Mucosa of stomach (tissue), 1 donor: ENCODE measurements around the gene NLGN1.

Experiments
- H3K27me3 ChIP-seq: one replicate; pipeline ENCODE4 v1.7.0; 2013; ENCODE audit warnings: mild to moderate bottlenecking, low read length; ENCODE audit not compliant: control insufficient read depth, insufficient read depth
- H3K36me3 ChIP-seq: one replicate; pipeline ENCODE4 v1.7.0; 2013; ENCODE audit warnings: low read length; ENCODE audit not compliant: control insufficient read depth, insufficient read depth
- H3K4me1 ChIP-seq: one replicate; pipeline ENCODE4 v1.7.0; 2013; ENCODE audit warnings: mild to moderate bottlenecking, low read length; ENCODE audit not compliant: control insufficient read depth, insufficient read depth
- H3K4me3 ChIP-seq: one replicate; pipeline ENCODE4 v1.7.0; 2013; ENCODE audit warnings: low read length
- H3K9ac ChIP-seq: one replicate; pipeline ENCODE4 v1.7.0; 2013; ENCODE audit warnings: mild to moderate bottlenecking, low read length, moderate library complexity
- H3K9me3 ChIP-seq: one replicate; pipeline ENCODE4 v1.7.0; 2013; ENCODE audit warnings: mild to moderate bottlenecking, low read length, moderate library complexity; ENCODE audit not compliant: control insufficient read depth
- donor health status: Pancreatic carcinoma.

The NLGN1 gene

GRCh38 chr3:173793963-173794362 is 396.4 kb downstream of the NLGN1 start:
- Histone ChIP-seq H3K9me3 (no peaks in the 10 kb centered on the region), H3K27me3 (no peaks in the 10 kb centered on the region), H3K9ac (no peak overlapping the region), H3K36me3 (no peaks in the 10 kb centered on the region), H3K4me3 (no peak overlapping the region), H3K4me1 (no peaks in the 10 kb centered on the region)

GRCh38 chr3:173796405-173796804 is 398.9 kb downstream of the NLGN1 start:
- H3K9me3 ChIP-seq = no peaks in the 10 kb centered on the region
- no peaks in the 10 kb centered on the region for H3K36me3 ChIP-seq
- H3K4me1 ChIP-seq = no peaks in the 10 kb centered on the region
- H3K9ac ChIP-seq = no peak overlapping the region
- no peaks in the 10 kb centered on the region for H3K27me3 ChIP-seq
- no peak overlapping the region for H3K4me3 ChIP-seq

- no peak overlapping the region for H3K9ac ChIP-seq
- H3K9me3 ChIP-seq = no peaks in the 10 kb centered on the region
- H3K4me3 ChIP-seq = no peak overlapping the region
- no peaks in the 10 kb centered on the region for H3K27me3 ChIP-seq
- H3K4me1 ChIP-seq = no peaks in the 10 kb centered on the region
- no peaks in the 10 kb centered on the region for H3K36me3 ChIP-seq
Measured at GRCh38 chr3:173796890-173797289, 399.3 kb downstream of the NLGN1 start.

GRCh38 chr3:173799060-173799816 is 401.7 kb downstream of the NLGN1 start:
- Histone ChIP-seq H3K4me1 (no peaks in the 10 kb centered on the region), H3K27me3 (no peaks in the 10 kb centered on the region), H3K36me3 (no peaks in the 10 kb centered on the region), H3K9me3 (no peaks in the 10 kb centered on the region), H3K4me3 (no peak overlapping the region), H3K9ac (no peak overlapping the region)

GRCh38 chr3:173800154-173800553 is 402.6 kb downstream of the NLGN1 start:
- Histone ChIP-seq H3K4me1 (no peaks in the 10 kb centered on the region), H3K9me3 (no peaks in the 10 kb centered on the region), H3K4me3 (no peak overlapping the region), H3K9ac (no peak overlapping the region), H3K27me3 (no peaks in the 10 kb centered on the region), H3K36me3 (no peaks in the 10 kb centered on the region)

- H3K27me3 ChIP-seq = no peaks in the 10 kb centered on the region
- no peaks in the 10 kb centered on the region for H3K4me1 ChIP-seq
- H3K36me3 ChIP-seq = no peaks in the 10 kb centered on the region
- no peak overlapping the region for H3K4me3 ChIP-seq
- H3K9ac ChIP-seq = no peak overlapping the region
- H3K9me3 ChIP-seq = no peaks in the 10 kb centered on the region
Measured at GRCh38 chr3:173814809-173815208, 417.3 kb downstream of the NLGN1 start.

- Histone ChIP-seq H3K9me3 (no peaks in the 10 kb centered on the region), H3K36me3 (no peaks in the 10 kb centered on the region), H3K4me1 (no peaks in the 10 kb centered on the region), H3K27me3 (no peaks in the 10 kb centered on the region), H3K9ac (no peak overlapping the region), H3K4me3 (no peak overlapping the region)
Measured at GRCh38 chr3:173819368-173819767, 421.8 kb downstream of the NLGN1 start.

- H3K4me3 ChIP-seq = no peak overlapping the region
- no peaks in the 10 kb centered on the region for H3K27me3 ChIP-seq
- no peaks in the 10 kb centered on the region for H3K36me3 ChIP-seq
- H3K9me3 ChIP-seq = no peaks in the 10 kb centered on the region
- no peak overlapping the region for H3K9ac ChIP-seq
- H3K4me1 ChIP-seq = no peaks in the 10 kb centered on the region
Measured at GRCh38 chr3:173823911-173824460, 426.4 kb downstream of the NLGN1 start.

- H3K4me1 ChIP-seq = no peaks in the 10 kb centered on the region
- no peak overlapping the region for H3K9ac ChIP-seq
- H3K36me3 ChIP-seq = no peaks in the 10 kb centered on the region
- no peak overlapping the region for H3K4me3 ChIP-seq
- H3K9me3 ChIP-seq = no peaks in the 10 kb centered on the region
- no peaks in the 10 kb centered on the region for H3K27me3 ChIP-seq
Measured at GRCh38 chr3:173825730-173826129, 428.2 kb downstream of the NLGN1 start.

GRCh38 chr3:173826416-173826815 is 428.9 kb downstream of the NLGN1 start:
- Histone ChIP-seq H3K4me3 (no peak overlapping the region), H3K9ac (no peak overlapping the region), H3K36me3 (no peaks in the 10 kb centered on the region), H3K4me1 (no peaks in the 10 kb centered on the region), H3K9me3 (no peaks in the 10 kb centered on the region), H3K27me3 (no peaks in the 10 kb centered on the region)

GRCh38 chr3:173826901-173827609 is 429.5 kb downstream of the NLGN1 start:
- Histone ChIP-seq H3K9me3 (no peaks in the 10 kb centered on the region), H3K9ac (no peak overlapping the region), H3K4me3 (no peak overlapping the region), H3K36me3 (no peaks in the 10 kb centered on the region), H3K27me3 (no peaks in the 10 kb centered on the region), H3K4me1 (no peaks in the 10 kb centered on the region)

GRCh38 chr3:173838644-173839043 is 441.1 kb downstream of the NLGN1 start:
- H3K4me3 ChIP-seq = no peak overlapping the region
- H3K27me3 ChIP-seq = no peaks in the 10 kb centered on the region
- H3K9me3 ChIP-seq = no peaks in the 10 kb centered on the region
- no peaks in the 10 kb centered on the region for H3K36me3 ChIP-seq
- H3K9ac ChIP-seq = no peak overlapping the region
- H3K4me1 ChIP-seq = no peaks in the 10 kb centered on the region
